HepG2 (cell line): ENCODE data around the gene FOSL2. TPM values are rescaled to one million over a fixed set of nuclear protein-coding genes. Genes with fewer than 3 reads are reported as not detected.
A peak's percentile ranks its signal among the peaks of the same experiment; 100 is the strongest.

Experiments used
- ARID4A ChIP-seq: sonication (generic); formaldehyde crosslinking; IDR thresholded peaks from 2 replicates; pipeline ENCODE4 v1.5.0; 2020; ENCODE audit warnings: mild to moderate bottlenecking, missing genetic modification reagents, borderline replicate concordance
- DPF2 ChIP-seq: sonication (generic); formaldehyde crosslinking; IDR thresholded peaks from 2 replicates; pipeline ENCODE4 v1.4.0; 2020; ENCODE audit warnings: mild to moderate bottlenecking, low read depth, missing genetic modification reagents, borderline replicate concordance
- ETV5 ChIP-seq: IDR thresholded peaks from 2 replicates; pipeline ENCODE4 v1.6.1; 2018; ENCODE audit warnings: missing biosample characterization, missing genetic modification reagents, inconsistent platforms, borderline replicate concordance
- FOXA3 ChIP-seq: IDR thresholded peaks from 2 replicates; pipeline ENCODE4 v1.6.1; 2016; ENCODE audit warnings: missing genetic modification reagents, missing compliant biosample characterization
- GRHL1 ChIP-seq: sonication (generic); formaldehyde crosslinking; conservative IDR thresholded peaks from 2 replicates; pipeline ENCODE4 v1.8.0; 2022; ENCODE audit warnings: missing genetic modification reagents
- HBP1 ChIP-seq: IDR thresholded peaks from 2 replicates; pipeline ENCODE4 v1.6.1; 2016; ENCODE audit warnings: low read depth, control low read depth
- KLF6 ChIP-seq: IDR thresholded peaks from 2 replicates; pipeline ENCODE4 v1.8.0; 2016; ENCODE audit warnings: missing biosample characterization, missing genetic modification reagents
- LCORL ChIP-seq, 2 experiments: fragments of 450-650 bp in 1 of 2; sonication (generic) in 1 of 2; formaldehyde crosslinking in 1 of 2; IDR thresholded peaks; 2 replicates each; pipeline versions ENCODE4 v1.5.0 to v1.6.1; 2017 to 2020; ENCODE audit warnings: antibody characterized with exemption in 1 of 2, missing genetic modification reagents in 1 of 2
- PITX1 ChIP-seq: sonication (generic); formaldehyde crosslinking; IDR thresholded peaks from 2 replicates; pipeline ENCODE4 v1.5.1; 2020; ENCODE audit warnings: mild to moderate bottlenecking, missing genetic modification reagents
- POLR2AphosphoS5 ChIP-seq: IDR thresholded peaks from 2 replicates; pipeline ENCODE4 v1.6.1; 2012; ENCODE audit warnings: low read depth, low read length
- SALL2 ChIP-seq: sonication (generic); formaldehyde crosslinking; IDR thresholded peaks from 2 replicates; pipeline ENCODE4 v1.8.1; 2023; ENCODE audit warnings: mild to moderate bottlenecking, missing genetic modification reagents, inconsistent platforms
- SKI ChIP-seq: fragments of 450-650 bp; IDR thresholded peaks from one replicate; pipeline ENCODE4 v1.6.1; 2018; ENCODE audit warnings: mild to moderate bottlenecking; ENCODE audit not compliant: partially characterized antibody
- SOX5 ChIP-seq: IDR thresholded peaks from 2 replicates; pipeline ENCODE4 v1.6.1; 2016; ENCODE audit warnings: borderline replicate concordance
- SPEN ChIP-seq: sonication (generic); formaldehyde crosslinking; IDR thresholded peaks from 2 replicates; pipeline ENCODE4 v1.5.1; 2020; ENCODE audit warnings: low read depth, mild to moderate bottlenecking, missing genetic modification reagents
- SSRP1 ChIP-seq: IDR thresholded peaks from 2 replicates; pipeline ENCODE4 v1.6.1; 2016; ENCODE audit warnings: control low read depth
- ZFP36L1 ChIP-seq: sonication (generic); formaldehyde crosslinking; IDR thresholded peaks from 2 replicates; pipeline ENCODE4 v1.8.0; 2022; ENCODE audit warnings: mild to moderate bottlenecking, missing genetic modification reagents, moderate library complexity
- ZFYVE20 ChIP-seq: sonication (generic); formaldehyde crosslinking; IDR thresholded peaks from 2 replicates; pipeline ENCODE4 v1.8.0; 2023; ENCODE audit warnings: low read depth, mild to moderate bottlenecking, moderate library complexity, missing genetic modification reagents, borderline replicate concordance
- ZIK1 ChIP-seq: sonication (generic); formaldehyde crosslinking; IDR thresholded peaks from 2 replicates; pipeline ENCODE4 v1.5.0; 2020; ENCODE audit warnings: mild to moderate bottlenecking, low read depth, missing genetic modification reagents, borderline replicate concordance
- ZKSCAN1 ChIP-seq: fragments of 150-350 bp; IDR thresholded peaks from 2 replicates; pipeline ENCODE4 v1.6.1; 2014; ENCODE audit warnings: low read length
- ZNF260 ChIP-seq: sonication (generic); formaldehyde crosslinking; IDR thresholded peaks from 2 replicates; pipeline ENCODE4 v1.4.0; 2020; ENCODE audit warnings: missing genetic modification reagents, low read depth, mild to moderate bottlenecking, borderline replicate concordance
- ZNF263 ChIP-seq: sonication (generic); formaldehyde crosslinking; IDR thresholded peaks from 2 replicates; pipeline ENCODE4 v1.4.0; 2020; ENCODE audit warnings: missing genetic modification reagents
- ZNF383 ChIP-seq: sonication (generic); formaldehyde crosslinking; IDR thresholded peaks from 2 replicates; pipeline ENCODE4 v1.4.0; 2020; ENCODE audit warnings: missing genetic modification reagents, mild to moderate bottlenecking, borderline replicate concordance
- ZNF780A ChIP-seq: sonication (generic); formaldehyde crosslinking; IDR thresholded peaks from 2 replicates; pipeline ENCODE4 v1.8.0; 2022; ENCODE audit warnings: mild to moderate bottlenecking, missing genetic modification reagents, moderate library complexity
- polyA plus RNA-seq, 8 experiments: library from polyadenylated mRNA; depleted of rRNA in 3 of 8; stranded (reverse) in 7 of 8; unstranded in 1 of 8; fragments of >200 nt; fragmentation: Illumina TruSeq in 4 of 8; extraction: Trizol in 4 of 8; gene quantifications; 2 replicates each; pipeline versions ENCODE4 v1.2.1 to v1.2.3, GENCODE V29; 2011 to 2016; ENCODE audit warnings: low read depth in 4 of 8, missing spikeins in 1 of 8, mixed read lengths in 1 of 8; ENCODE audit not compliant: insufficient read depth in 1 of 8
- total RNA-seq, 5 experiments: library from RNA; depleted of rRNA; stranded (reverse); fragments of >200 nt; fragmentation: Illumina TruSeq; extraction: Trizol; gene quantifications; 2 replicates each; pipeline ENCODE4 v1.2.3, GENCODE V29; 2016; ENCODE audit warnings: low read depth in 1 of 5

FOSL2 gene
- total and polyA plus RNA-seq, 2 of the 13 experiments (the other 11 are each of a cell fraction or from before 2014, with no cell fraction given), result 3.4 to 18.1 TPM

GRCh38 chr2:28391564-28392296 is 928 bp upstream of the FOSL2 start (continued):
- TF ChIP-seq ARID4A (CRISPR knock-in tag), result peak; percentile 28
- peak; percentile 36; the same call in 1 of the 2 replicates for TF ChIP-seq ETV5 (CRISPR knock-in tag)
- TF ChIP-seq FOXA3 (CRISPR knock-in tag), result peak; percentile 30; the same call in 1 of the 2 replicates
- 0 out of 2 replicates have a peak, but pooled peaks have one; percentile 15 for TF ChIP-seq ZNF263 (CRISPR knock-in tag)
- 0 out of 2 replicates have a peak, but pooled peaks have one; percentile 30 for TF ChIP-seq HBP1 (CRISPR knock-in tag)
- no peak for TF ChIP-seq KLF6 (CRISPR knock-in tag)
- no peak for TF ChIP-seq GRHL1 (CRISPR knock-in tag)
- peak; percentile 67; the same call in 1 of the 2 replicates for TF ChIP-seq ZFP36L1 (CRISPR knock-in tag)
- 0 out of 2 replicates have a peak, but pooled peaks have one; percentile 28 for TF ChIP-seq PITX1 (CRISPR knock-in tag)
- TF ChIP-seq ZNF260 (CRISPR knock-in tag), result no peak
- TF ChIP-seq ZIK1 (CRISPR knock-in tag), result no peak
- peak; percentile 47; the same call in 1 of the 2 replicates for TF ChIP-seq DPF2
- no peak for TF ChIP-seq SALL2 (CRISPR knock-in tag)
- TF ChIP-seq ZNF383 (CRISPR knock-in tag), result no peak
- peak; percentile 52; the same call in 1 of the 2 replicates for TF ChIP-seq SOX5 (CRISPR knock-in tag)
- TF ChIP-seq LCORL (IDR thresholded peaks at IDR 0.05), result no peak
- TF ChIP-seq LCORL (CRISPR knock-in tag; IDR thresholded peaks at IDR 0.05), result peak; percentile 86
- TF ChIP-seq POLR2AphosphoS5, result peak; percentile 57; the same call in 1 of the 2 replicates
- TF ChIP-seq SKI, result no peak
- TF ChIP-seq ZKSCAN1, result 0 out of 2 replicates have a peak, but pooled peaks have one; percentile 14
- peak; percentile 73; the same call in 1 of the 2 replicates for TF ChIP-seq SSRP1 (CRISPR knock-in tag)
- TF ChIP-seq ZNF780A (CRISPR knock-in tag), result no peak
- TF ChIP-seq SPEN (CRISPR knock-in tag), result no peak; the same call in 1 of the 2 replicates
- TF ChIP-seq ZFYVE20 (CRISPR knock-in tag), result no peak
